Measurements from ENCODE around the gene ARL10.
A peak's percentile ranks its signal among the peaks of the same experiment; 100 is the strongest.

ARL10 gene, protein sequence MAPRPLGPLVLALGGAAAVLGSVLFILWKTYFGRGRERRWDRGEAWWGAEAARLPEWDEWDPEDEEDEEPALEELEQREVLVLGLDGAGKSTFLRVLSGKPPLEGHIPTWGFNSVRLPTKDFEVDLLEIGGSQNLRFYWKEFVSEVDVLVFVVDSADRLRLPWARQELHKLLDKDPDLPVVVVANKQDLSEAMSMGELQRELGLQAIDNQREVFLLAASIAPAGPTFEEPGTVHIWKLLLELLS

DNA sequence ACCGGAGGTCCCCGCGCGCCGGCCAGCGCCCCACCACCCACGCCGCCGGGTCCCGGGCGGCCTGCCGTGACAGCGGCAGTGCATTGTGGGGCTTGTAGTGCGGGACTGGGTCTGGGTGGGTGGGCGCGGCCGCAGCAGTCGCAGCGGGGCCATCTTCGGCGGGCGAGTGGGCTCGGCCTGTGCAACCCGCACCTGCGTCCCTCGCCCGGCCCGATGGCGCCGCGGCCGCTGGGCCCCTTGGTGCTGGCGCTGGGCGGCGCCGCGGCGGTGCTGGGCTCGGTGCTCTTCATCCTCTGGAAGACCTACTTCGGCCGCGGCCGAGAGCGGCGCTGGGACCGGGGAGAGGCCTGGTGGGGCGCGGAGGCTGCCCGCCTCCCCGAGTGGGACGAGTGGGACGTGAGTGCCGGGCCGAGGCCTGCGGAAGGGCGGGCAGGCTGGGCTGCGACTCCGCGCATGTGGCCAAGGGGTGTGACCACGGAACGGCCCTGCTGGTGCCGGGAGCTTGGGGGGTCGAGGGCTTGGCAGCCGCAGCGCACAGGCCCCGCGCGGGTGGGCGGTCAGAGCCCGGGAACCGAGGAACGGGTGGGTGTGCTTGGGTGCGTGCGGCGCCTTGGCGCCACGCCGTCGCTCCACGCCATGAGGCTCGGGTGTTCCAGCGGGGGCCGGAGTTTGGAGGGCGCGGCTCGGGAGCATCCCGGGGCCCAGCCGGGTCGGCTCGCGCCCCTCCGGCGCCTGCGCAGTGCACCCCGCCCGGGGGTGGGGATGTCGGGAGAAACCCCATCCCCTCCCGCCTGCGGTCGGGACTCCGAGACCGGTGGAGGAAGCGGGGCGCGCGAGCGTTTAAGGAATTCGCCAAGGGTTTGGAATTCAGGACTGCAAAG lies at the start of gene ARL10:
Gene ARL10, plus strand, starts transcription at position 137 of the 881 bp plus-strand sequence. Its CDS starts 77 bp downstream, at position 214.
- no peak for DNase-seq

- no peak for DNase-seq
These were observed 47.5 kb upstream of the ARL10 start for GRCh38 chr5:176317534-176318374.

DNA sequence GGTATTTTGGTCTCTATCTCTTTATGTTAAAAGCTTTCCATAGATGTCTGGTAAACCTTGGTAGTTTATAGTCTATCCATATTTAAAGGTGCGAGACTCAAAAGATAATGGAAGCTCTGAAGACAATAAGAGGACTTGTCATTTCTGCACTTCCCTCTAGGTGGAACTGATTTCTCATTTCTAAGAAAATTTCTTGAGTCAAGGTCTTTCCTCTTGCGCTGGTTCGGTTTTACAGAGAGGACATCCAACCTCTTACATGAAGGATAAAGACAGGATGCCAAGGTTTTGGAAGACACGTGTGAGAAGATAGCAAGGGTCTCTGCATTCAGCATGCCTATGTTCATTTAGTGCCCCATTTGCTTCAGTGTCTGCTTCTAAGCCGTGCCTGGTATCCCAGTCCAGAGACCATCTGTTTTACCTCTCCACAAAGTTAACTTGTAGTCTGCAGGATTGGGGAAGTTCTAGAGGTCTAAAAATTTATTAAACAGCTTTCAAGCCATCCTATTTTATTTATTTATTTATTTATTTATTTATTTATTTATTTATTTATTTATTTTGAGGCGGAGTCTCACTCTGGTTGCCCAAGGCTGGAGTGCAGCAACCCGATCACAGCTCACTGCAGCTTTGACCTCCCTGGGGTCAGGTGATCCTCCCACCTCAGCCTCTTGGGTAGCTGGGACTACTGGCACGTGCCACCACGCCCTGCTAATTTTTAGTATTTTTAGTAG lies 45.3 kb upstream of the ARL10 start:
- DNase-seq = no peak

DNA sequence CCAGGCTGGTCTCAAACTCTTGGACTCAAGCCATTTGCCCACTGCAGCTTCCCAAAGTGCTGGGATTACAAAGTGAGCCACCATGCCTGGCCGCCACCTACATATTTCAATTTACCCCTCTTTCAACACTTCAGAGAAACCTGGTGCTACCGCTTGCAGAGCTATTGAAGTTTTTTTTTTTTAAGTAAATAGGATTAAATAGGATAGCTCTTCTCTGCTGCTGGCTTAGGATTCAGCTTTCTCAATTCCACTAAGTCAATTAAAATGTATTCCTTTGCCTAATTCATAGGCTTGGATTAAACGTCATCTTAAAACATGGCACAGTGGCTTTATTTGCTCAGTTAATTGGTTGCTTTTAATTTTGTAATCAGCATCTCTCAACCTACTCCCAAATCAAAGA lies 44.7 kb upstream of the ARL10 start:
- no peak for DNase-seq

DNA sequence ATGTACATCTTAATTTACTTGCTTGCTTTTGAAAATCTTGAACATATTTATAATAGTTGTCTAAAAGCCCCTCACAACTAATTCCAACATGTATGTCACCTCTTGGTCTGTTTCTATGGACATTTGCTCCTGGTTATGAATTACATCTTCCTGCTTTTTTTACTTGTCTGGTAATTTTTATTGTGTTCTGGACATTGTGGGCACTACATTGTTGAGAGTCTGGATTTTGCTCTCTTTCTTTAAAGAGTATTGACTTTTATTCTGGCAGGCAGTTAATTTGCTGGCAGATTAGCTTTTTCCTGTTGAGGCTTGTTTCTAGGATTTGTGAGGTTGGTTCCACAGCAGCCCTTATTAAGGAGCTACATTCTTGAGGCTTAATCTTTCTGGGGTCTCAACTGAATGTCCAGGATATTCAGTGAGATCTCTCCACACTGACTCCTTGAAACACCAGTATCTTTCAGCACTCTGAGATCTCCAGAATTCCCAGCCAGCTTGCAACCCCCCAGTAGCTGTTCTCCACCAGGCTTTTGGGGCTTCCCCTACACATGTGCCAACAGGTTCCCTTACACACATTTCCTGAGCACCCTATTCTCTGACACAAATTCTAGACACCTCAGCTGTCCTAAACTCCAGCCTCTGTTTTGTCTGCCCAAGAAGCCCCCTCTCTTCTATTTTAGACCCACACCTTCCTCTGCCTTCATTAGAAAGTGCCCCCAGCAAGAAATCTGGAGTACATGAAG lies 31.1 kb upstream of the ARL10 start:
- no peak for DNase-seq

DNA sequence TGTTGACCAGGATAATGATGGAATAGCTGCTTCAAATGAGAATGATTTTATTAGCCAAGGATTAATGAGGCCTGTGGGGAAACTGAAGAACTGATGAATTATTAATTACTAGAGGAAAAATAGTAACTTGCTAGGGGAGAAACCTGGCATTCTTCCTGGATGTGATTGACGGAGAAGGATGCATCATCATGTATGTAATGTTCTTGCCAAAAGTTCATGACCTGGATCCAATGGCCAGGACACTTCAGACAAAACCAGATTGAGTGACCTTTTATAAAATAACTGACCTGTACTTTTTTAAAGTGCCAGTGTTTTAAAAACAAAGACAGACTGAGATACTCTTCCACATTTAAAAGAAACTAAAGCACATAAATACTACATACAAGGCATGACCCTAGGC lies 27.4 kb upstream of the ARL10 start:
- no peak for DNase-seq

DNA sequence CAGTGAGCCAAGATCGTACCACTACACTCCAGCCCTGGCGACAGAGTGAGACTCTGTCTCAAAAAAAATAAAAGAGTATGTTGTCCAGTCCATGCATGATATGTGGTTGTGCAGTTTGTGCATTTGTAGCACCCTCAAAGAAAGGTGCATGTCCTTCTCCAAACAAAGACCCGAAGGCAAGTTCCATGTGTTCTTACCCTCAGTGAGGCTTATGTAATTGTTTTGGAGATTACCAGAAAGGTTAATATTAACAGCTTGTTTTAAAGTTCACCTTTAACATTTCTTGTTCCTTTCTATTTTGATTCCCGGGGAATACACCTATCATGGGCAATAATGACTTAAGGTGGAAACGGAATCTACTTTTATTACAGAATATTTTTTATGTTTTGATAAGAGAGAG lies 26.0 kb upstream of the ARL10 start:
- DNase-seq = no peak

GRCh38 chr5:176341325-176342157 lies 23.7 kb upstream of the ARL10 start:
- DNase-seq = no peak

- DNase-seq = no peak
These were observed 23.2 kb upstream of the ARL10 start for GRCh38 chr5:176342158-176342483.

DNA sequence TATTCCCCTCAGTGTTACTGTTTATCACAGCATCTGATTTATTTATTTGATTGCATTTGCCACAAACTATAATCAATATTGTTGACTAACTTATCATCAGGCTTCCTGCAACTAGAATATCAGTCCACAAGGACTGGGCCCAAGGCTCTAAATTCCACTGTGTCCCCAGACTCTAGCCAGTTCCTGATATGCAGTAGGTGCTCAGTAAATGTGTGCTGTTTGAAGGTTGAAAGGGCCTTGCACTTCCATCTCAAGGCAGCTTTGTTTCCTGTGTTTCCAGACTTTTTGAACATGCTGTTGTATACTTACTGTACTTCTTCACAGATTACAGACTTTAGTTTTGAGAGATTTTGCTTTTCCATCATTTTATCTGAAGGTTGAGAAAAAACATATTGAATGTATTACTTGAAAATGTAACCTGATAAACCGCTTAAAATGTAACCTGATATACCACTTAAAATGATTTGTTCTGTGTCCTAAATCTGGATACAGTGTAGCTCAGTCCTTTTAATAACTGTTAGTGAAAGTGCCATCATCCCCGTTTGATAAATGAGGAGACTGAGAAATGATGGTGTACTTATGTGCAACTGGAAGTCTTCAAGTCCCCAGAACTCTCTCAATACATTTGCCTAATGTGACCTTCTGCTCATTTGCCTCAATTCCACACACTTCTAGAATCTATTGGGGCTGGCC lies 22.4 kb upstream of the ARL10 start:
- DNase-seq = peak; percentile 23

- DNase-seq = no peak
These were observed 14.9 kb upstream of the ARL10 start for GRCh38 chr5:176350416-176350815.

- no peak for DNase-seq
These were observed 13.0 kb upstream of the ARL10 start for GRCh38 chr5:176352116-176352878.

DNA sequence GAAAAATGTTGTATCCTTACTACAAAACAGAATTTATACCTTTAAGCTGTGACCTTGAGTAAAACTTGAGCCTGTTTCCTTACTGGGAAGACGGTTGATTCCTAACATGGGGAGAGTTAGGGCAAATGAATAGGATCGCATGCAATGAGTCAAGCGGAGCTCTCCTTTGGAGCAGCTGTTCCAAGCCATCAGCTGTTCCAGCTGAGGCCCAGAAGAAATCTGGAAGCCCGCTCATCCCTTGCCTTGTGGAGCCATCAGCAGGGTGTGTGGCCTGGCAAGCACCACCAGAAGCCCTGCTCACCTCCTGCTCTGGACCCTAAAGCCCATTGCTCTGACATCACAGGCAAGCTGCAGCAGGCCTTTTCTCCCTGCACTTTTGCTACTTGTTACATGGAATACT lies 11.8 kb upstream of the ARL10 start:
- no peak for DNase-seq

- DNase-seq = peak; percentile 39
These were observed 9.7 kb upstream of the ARL10 start for GRCh38 chr5:176355400-176356178.

DNA sequence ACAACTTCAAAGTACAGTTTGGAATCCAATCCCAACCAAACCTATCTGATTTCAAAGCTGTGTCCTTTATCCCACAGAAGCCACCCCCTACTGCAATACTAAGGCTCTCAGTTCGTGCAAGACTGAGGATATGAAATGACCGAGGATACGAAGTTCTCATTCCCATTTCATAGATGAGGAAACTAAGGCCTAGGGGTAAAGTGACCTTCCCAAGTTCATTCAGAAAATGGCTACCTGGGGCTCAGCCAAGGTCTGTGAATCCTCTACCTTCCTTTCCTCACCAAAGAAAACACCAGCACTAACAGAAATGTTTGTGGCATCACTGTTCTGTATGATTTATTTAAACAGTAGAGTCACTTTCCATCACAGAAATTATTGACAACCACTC lies 9.1 kb upstream of the ARL10 start:
- no peak for DNase-seq

GRCh38 chr5:176359658-176360057 lies 5.6 kb upstream of the ARL10 start:
- DNase-seq = no peak

DNA sequence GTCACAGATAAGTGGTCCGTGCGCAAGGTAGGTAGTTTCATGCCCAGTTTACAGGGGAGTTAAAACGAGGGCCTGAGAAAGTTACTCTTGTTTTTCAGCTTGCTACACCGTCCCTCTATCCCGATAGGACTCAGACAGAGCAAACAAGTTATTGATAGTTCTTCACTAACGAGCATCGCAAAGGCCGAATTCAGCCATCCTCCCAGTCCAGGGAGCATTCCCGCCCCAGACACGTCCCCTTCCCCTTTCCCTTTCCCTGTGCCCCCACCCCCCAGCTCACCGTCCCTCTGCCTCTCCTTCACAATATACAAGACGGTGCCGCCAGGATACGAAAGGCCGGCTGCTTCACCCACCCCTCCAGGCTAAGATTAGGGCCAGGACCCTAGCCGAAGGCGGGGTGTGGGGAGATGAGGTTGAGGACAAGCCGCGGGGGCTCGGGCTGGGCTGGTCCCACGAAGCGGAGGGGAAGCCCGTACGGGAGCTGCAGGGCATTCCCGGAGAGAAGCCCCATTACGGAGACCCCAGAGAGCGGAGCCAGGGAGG lies 4.3 kb upstream of the ARL10 start:
- no peak for DNase-seq

DNA sequence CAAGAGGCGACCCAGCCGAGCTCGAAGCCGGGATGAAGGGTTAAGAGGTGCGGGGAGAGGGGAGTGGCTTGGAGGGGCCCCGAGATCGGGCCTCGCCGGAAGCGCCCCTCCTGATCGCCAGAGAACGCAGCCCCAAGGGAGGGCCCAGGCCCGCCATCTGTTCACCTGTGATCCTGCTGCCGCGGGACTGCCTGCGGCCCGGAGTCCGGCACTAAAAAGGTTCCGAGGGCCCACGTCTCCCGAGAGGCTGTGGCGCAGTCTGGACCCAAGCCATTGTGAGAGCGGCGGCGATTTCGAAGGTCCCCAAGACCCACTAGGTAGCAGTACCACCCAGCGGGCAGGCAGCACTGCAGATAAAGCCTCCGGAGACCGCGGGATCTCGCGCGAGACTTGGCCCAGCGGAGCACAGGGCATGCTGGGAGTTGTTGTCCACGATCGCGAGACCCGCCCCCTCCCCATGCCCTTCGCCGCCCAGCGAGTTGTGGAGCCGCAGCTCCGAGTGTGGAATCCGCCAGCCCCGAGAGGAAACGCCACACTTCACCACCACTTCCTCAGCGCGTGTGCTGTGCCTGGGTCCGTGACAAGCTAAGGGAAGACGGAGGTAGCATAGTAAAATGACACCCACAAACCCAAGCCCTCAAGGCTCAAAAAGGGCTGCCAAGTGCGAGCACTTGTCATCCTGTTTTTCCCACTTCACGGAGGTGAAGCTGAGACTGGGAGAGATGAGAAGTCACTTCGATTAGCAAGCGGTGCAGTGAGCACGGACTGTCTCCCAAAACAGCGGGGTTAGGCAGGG lies 3.7 kb upstream of the ARL10 start, which contains the start of gene KIAA1191:
Gene KIAA1191, minus strand, starts transcription at position 328 of the 796 bp plus-strand sequence. CDS start 2,256 bp downstream, outside the sequence.
- DNase-seq = peak; percentile 60
